ENCODE results near the gene CEACAM18. TPM values are rescaled to one million over a fixed set of nuclear protein-coding genes. Genes with fewer than 3 reads are reported as not detected.
"Not testable (repeated sequence)": the region's sequence is repeated elsewhere in the genome, so short reads cannot be mapped to it uniquely, and the experiment has no call there.

The CEACAM18 gene
- total and polyA plus RNA-seq, 12 donors, result not detected

GRCh38 chr19:51441410-51442390 is 36.6 kb upstream of the CEACAM18 start:
- H3K27me3 ChIP-seq, result peaks cover 0 to 70% (median 39%) of the 10 kb centered on the region in 7 donors
- peak overlapping the region in 1 of 10 donors; percentile 59 for H3K27ac ChIP-seq
- TF ChIP-seq CTCF (IDR thresholded peaks at IDR 0.05), result no peak
- intact Hi-C loops (cut with DNase I), result loop anchor here in 1 of 10 donors (2.0 kb wide), 1 partner anchor 103 kb away; no protein-coding TSS in a partner anchor
- 67 to 70% methylated on average over 31 of the region's 31 CpGs for WGBS, 2 donors
- H3K4me3 ChIP-seq, result peak overlapping the region in 1 of 10 donors; percentile 10
- H3K4me1 ChIP-seq, result peaks cover 0 to 29% (median 0%) of the 10 kb centered on the region in 9 donors
- peak in 1 of 8 donors; percentile 55 for ATAC-seq
- DNase-seq, result no peak
- H3K9me3 ChIP-seq, result no peaks in the 10 kb centered on the region
- H3K36me3 ChIP-seq, result no peaks in the 10 kb centered on the region

GRCh38 chr19:51447510-51447909 is 30.8 kb upstream of the CEACAM18 start:
- not testable (repeated sequence) for H3K9me3 ChIP-seq, DNase-seq

GRCh38 chr19:51448011-51448410 is 30.3 kb upstream of the CEACAM18 start:
- peaks cover 0 to 39% (median 12%) of the 10 kb centered on the region in 7 donors for H3K27me3 ChIP-seq
- no peak for TF ChIP-seq CTCF (IDR thresholded peaks at IDR 0.05)
- H3K4me1 ChIP-seq, result no peaks in the 10 kb centered on the region
- ATAC-seq, result no peak
- no peak for DNase-seq
- no peak overlapping the region for H3K4me3 ChIP-seq
- intact Hi-C loops (cut with DNase I), result no loop called here
- H3K27ac ChIP-seq, result no peak overlapping the region
- WGBS, 2 donors, result 74 to 81% methylated on average over 7 of the region's 7 CpGs
- H3K9me3 ChIP-seq, result peaks cover 0 to 6% (median 0%) of the 10 kb centered on the region in 11 donors
- no peaks in the 10 kb centered on the region for H3K36me3 ChIP-seq

More at GRCh38 chr19:51447510-51447909, 30.8 kb upstream of the CEACAM18 start:
- peaks cover 0 to 44% (median 14%) of the 10 kb centered on the region in 7 donors for H3K27me3 ChIP-seq
- H3K4me3 ChIP-seq; intact Hi-C loops (cut with DNase I); H3K36me3 ChIP-seq; ATAC-seq; H3K4me1 ChIP-seq; H3K27ac ChIP-seq: not testable (repeated sequence)
- 74 to 80% methylated on average over 3 of the region's 3 CpGs for WGBS, 2 donors

- no peak for TF ChIP-seq CTCF (IDR thresholded peaks at IDR 0.05)
- ATAC-seq (no peak), DNase-seq (no peak)
- H3K4me1 ChIP-seq, result no peaks in the 10 kb centered on the region
- peaks cover 0 to 6% (median 0%) of the 10 kb centered on the region in 11 donors for H3K9me3 ChIP-seq
- H3K36me3 ChIP-seq, result no peaks in the 10 kb centered on the region
- intact Hi-C loops (cut with DNase I), result no loop called here
- H3K27me3 ChIP-seq, result peaks cover 0 to 36% (median 12%) of the 10 kb centered on the region in 7 donors
- WGBS, 2 donors, result 58 to 64% methylated on average over 13 of the region's 13 CpGs
- no peak overlapping the region for H3K27ac ChIP-seq
- no peak overlapping the region for H3K4me3 ChIP-seq
Observed at GRCh38 chr19:51448411-51449016, 29.8 kb upstream of the CEACAM18 start.
